Suppressor macrophage (primary cell): Measurements from ENCODE around the gene ZGRF1.
"Not testable (repeated sequence)": the region's sequence is repeated elsewhere in the genome, so short reads cannot be mapped to it uniquely, and the experiment has no call there.

ENCODE experiments used
- DNase-seq, 4 experiments: peaks; one replicate each; pipeline ENCODE4 v3.0.0-alpha.2; 2020 to 2022

ZGRF1 gene

DNA sequence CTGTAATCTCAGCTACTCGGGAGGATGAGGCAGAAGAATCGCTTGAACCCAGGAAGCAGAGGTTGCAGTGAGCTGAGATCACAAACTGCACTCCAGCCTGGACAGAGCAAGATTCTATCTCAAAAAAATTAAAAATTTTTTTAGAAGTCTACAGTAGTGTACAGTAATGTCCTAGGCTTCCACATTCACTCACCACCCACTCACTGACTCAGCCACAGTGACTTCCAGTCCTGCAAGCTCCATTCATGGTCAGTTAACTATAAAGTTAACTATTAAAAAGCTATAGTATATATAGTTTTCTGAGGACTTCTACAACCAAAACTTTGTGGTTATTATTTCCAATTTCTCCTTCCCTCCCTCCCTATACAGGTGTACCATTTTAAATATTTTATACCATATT, 86.0 kb downstream of the ZGRF1 start:
- peak; percentile 18 to 55 (median 55) for DNase-seq

DNA sequence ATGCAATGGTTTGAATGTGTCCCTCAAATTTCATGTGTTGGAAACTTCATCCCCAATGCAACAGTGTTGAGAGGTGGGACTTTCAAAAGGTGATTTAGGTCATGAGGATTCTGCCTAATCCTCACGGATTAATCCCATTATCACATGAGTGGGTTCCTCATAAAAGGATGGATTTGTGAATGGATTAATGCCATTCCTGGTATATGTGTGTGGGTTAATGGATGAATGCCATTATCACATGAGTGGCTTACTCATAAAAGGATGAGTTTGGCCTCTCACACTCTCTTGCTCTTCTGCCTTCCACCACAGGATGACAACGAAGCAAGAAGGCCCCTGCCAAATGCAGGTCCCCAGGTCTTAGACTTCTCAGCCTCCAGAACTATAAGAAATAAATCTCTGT, 90.2 kb downstream of the ZGRF1 start:
- DNase-seq = no peak

DNA sequence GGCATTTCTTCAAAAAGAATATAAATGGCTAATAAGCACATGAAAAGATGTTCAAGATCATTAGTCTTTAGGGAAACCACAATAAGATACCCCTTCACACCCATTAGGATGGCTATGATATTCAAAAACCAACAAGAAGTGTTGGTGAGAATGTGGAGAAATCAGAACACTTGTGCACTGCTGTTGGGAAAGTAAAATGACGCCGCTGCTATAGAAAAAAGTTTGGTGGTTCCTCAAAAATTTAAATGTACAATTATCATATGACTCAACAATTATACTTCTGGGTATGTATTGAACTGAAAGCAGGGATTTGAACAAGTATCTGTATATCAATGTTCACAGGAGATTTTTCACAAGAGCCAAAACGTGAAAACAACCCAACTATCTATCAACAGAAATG, 91.4 kb downstream of the ZGRF1 start:
- DNase-seq = peak; percentile 10 to 46 (median 36)

DNA sequence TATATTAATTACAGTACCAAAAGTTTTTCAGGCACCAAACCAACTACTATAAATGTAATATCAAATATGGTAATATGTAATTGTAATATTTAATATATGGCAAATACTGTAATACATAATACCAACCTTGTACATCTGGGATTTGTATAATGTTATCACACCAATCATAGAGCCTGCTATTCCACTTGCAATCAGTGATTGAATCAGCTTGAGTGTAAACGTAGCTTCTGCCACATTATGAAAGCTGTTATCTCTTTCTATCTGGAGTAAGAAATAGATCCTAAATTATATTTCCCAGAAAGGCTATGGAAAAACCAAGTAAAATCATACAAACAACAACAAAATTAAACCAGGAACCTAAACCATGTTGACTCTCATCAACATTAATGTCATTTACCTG, 96.0 kb downstream of the ZGRF1 start:
- DNase-seq = no peak

DNA sequence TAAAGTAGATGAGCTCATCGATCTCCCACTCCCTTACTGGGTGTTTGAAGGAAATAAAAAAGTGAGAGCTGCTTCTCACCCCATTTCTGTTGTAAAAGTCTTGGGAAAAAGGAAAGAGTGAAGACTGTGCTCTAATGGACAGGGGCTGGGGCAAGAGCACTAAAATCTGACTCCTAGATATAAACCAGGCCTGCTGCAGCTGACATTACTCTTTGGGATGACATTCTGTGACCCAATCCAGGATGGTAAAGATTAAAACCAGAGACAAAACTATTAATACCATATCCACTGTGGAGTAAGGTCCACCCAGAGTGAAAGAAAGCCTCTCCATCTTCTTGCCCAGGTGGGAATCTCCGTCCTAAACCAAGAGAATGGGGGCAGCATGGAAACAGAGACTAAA, 100.6 kb downstream of the ZGRF1 start:
- no peak for DNase-seq

DNA sequence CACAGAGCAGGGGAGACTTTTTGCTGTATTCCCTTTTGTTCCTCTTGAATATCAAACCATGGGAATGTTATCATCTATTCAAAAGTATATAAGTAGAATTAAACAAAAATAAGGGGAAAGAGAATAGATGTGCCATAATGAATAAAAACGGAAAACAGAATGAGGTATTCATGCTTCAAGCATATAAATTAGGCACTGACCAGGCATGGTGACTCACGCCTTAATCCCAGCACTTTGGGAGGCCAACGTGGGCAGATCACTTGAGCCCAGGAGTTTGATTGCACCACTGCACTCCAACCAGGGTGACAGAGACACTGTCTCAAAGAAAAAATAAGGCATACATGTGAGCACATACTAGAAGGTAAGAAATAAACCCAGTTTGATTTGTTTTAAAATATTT, 104.4 kb downstream of the ZGRF1 start:
- peak in 1 of 4 experiments; percentile 24 for DNase-seq

DNA sequence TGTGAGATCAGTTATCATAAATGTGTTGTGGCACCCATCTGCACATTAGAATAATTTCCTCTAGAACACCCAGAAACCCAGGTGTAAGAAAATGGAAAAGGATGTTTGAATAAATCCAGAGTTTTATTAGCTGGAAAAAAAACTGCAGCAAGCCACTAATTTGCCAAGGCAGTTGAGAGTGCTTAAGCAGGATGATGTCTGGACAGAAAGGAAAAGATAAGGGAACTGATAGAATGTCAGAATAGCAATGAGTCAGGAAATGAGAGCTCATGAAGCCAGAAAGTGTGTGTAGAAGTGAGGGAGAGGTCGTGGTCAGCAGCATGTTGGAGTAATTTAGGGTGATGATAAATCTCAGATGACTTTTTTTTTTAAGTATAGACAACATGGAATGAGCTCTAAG, 105.6 kb downstream of the ZGRF1 start:
- DNase-seq = no peak

DNA sequence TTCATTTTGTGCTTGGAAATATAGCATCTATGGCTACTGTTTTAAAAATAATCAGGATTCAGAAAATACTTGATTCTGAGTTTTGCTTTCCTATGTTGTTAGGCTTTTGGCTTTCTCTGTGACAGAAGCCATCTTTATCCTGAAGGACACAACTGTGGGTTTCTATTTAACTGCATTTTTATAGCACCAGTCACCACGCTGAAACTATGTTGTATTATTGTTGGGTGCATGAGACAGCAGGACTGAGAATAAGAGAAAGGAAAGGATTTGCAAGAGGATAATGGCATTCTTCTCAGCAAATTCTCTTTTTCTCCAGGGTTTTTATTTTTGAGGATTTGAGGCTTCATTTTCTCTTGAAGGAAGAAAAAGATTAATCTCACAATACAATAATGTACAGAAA, 110.6 kb downstream of the ZGRF1 start:
- DNase-seq = no peak

DNA sequence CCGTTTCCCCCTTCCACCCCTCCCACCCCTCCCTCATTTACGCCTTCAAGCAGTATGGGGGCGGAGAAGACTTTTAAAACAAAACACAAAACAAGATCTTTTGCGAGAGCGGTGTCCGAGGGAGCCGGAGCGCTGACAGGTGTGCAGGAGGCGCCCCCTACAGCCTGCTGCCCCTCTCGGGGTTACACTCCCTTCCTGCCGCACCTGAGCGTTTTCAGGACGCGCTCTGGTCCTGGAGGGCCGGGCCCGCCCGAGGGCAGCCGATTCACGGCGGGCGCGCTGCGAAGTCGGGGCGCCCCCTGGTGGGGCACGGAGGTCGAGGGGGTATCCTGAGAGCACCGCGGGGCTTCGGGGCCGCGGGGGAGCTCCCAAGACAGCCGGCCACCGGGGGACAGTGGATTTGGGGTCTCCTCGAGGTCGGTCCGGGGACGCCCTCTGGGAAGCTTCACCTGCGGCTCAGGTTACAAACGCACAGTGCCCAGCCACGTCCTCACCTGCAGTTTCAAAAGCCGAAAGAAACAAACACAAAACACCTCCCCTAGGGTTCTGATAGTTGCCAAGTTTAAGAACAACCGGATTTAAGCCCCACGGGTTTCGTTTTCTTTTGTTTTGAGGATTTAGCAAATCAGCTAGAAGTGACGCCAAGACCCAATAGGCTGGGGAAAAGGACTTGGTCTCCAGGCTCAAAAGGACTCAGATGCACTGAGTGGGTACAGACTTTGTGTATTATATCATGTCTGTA, 112.8 kb downstream of the ZGRF1 start:
- DNase-seq = peak; percentile 63 to 89 (median 78)

DNA sequence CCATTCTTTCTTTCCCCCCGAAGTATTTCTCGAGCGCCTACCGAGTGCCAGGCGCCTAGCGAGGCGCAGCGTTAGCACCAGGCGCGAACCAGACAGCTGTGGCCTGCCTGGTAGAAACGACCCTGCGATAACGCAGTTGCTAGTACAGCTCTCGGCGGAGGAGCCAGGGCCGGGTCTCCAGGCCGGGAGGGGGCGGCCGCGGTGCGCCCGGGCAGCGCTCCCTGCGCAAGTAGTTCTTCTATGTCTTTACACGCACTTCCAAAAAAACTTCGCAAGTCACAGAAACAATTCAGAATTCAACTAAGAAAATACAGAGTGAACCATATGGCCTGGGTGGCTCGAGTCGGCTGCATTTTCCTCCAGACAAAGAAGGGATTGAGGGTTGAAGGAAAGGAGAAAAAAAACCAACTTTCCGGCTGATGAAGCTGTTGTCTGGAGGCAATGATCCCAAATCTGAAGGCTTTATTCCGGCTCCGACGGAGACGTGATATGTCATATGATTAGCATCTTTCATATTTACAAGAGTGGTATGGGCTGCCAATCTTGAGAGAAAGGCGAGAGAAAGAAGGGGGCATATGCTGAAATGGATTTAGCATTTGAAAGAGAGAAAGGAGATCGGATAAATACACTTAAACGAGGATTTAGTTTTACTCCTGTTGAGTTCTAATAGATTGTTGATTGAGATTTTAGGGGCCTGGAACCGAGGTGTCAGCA, 113.5 kb downstream of the ZGRF1 start:
- DNase-seq = peak in 3 of 4 experiments; percentile 48 to 69 (median 62)

DNA sequence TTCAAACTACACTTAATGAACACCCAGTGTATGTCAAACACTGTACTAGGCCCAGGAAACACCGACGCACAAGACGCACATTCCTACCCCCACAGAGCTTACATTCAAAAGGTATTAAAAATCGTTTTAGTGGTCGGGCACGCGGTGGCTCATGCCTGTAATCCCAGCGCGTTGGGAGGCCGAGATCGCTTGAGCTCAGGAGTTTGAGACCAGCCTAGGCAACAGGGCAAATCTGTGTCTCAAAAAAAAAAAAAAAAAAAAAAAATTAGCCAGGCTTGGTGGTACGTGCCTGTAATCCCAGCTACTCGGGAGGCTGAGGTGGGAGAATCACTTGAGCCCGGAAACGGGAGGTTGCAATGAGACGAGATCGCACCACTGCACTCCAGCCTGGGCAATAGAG, 114.3 kb downstream of the ZGRF1 start:
- not testable (repeated sequence) for DNase-seq

DNA sequence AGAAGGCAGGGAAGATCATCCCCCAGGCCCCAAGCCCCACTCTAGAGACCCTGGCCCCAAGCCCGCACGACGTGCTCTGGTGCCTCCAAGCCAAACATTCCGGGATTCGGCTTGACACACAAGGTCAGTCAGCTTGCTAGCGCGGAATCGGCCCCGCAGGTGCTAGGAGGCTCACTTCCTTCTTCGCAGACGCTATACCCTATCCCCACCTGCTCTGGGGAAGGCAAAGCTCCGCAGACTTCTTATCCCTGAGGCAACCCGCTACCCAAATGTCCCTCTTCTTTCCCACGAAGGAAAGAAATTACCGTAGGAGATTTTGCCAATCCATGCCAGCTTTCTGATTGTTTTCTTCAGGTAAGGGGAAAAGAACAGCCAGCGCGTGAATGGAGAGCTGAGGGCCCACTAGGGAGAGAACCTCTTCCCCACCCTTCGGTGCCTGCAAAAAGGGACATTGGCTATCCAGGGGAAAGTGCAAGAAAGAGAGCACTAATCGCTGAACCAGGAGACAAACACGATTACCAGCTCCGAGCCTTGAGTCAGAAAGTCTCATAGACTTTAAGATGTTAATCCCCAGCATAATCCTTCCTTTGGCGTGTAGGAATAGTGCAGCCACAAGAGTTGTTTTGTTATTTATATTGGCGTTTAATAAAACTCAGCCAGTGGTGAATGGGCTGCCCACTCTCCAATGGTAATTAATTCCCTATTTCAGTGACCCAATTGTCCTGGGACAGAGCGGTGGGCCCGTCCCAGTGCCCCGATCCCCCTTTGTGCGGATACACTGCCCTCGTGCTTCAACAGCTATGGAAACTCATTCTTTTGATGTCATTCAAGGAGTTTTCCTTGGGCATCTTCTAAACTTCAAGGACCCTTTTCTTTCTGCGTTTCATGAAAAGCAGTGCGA, 115.3 kb downstream of the ZGRF1 start:
- DNase-seq = no peak

DNA sequence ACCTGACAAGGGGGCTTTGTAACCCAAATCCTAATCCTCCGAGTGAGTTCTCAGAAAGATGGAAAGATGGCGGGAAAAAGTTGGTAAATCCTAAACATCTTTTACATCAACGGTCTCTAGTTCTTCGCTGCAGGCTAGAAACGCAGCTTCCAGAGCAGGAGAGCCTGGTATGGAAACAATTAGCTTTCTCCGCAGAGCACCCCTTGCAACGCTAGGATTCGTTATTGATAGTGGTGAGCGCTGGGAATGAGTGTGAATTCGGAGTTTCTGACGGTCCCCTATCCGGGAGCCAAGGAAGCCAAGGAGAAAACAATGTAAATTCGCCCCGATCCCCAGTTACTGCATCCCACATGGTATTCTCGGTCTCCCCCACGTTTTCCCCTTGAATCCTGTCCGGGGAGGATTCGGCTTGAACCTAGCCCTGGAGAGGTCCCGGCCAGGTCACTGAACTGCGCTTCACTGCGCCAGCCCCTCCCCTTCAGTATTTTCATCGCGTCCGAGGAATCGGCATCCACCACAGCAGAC, 116.0 kb downstream of the ZGRF1 start:
- no peak for DNase-seq

DNA sequence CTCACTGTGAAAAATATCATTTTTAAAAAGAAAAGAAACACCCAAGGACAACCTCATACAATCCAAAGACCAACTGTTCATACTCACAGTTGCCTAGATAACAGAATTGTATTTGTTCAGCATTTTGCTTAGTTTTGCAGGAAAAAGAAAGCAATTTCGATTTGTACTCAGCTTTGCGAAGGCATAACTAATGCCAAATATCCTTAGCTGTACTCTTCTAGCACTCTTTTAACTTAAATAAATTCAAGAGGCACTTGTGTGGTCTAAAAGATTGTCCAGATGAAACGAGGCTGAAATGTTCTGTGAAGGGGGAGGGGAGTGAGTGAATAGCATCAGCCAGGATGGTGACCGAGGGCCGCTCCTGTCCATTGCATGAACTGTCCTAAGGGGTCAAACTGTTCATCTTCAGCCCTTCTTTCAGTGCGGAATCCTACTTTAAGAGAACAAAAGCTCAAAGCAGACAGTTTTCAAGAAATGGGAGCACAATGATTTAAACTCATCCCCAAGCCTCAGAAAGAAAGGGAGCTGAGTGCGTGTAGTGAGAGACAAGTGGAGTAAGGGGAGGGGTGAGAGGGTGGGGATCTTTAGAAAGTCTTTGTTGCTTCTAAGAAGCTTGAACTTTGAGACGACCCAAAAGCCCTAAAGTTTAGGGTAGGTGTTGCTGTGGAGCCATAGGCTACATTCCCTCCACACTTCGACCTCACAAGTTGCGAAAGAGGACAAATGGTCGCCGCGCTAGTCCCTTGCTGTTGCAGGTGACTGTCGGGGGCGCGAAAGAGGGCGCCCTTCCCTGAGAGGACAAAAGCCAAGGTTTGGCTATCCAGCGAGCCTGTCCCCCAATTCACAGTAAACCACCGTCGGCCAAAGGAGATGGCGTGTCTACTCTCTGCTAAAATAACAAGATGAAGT, 116.8 kb downstream of the ZGRF1 start:
- no peak for DNase-seq

DNA sequence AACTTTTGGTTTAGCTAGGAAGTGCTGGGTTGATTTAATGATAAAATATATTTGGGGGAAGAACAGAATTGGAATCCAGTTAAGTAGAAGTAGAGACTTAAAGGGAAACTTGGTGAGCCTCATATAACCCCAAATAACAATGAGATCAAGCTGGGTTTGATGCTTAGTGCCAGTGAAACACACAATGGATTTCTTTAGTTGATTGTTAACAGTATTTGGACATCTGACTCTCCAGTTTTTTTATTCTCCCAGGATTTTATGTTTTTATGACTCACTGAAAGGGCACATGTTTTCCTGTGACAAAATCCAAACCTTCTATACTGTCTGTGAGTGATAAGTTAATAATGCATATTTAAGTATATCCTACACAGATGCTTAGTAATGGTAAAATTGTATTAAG, 118.0 kb downstream of the ZGRF1 start:
- DNase-seq = no peak

DNA sequence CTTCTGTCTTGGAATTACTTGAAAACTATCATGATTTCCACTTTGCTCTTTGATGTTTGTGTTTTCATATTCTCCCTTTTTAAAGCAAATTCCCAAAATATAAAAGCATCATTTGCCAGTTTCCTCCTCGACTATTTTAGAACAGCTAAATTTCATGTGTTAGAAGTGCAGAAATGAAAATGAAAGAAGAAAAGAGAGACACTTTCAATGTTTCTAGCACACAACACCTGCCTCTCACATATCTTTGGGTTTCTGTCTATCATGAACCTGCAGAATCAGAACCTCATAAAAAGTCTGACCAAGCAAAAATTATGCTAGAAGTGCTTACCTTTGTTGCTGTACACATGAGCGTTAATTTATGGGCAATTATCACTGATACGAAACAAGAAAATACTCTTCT, 118.8 kb downstream of the ZGRF1 start:
- no peak for DNase-seq

DNA sequence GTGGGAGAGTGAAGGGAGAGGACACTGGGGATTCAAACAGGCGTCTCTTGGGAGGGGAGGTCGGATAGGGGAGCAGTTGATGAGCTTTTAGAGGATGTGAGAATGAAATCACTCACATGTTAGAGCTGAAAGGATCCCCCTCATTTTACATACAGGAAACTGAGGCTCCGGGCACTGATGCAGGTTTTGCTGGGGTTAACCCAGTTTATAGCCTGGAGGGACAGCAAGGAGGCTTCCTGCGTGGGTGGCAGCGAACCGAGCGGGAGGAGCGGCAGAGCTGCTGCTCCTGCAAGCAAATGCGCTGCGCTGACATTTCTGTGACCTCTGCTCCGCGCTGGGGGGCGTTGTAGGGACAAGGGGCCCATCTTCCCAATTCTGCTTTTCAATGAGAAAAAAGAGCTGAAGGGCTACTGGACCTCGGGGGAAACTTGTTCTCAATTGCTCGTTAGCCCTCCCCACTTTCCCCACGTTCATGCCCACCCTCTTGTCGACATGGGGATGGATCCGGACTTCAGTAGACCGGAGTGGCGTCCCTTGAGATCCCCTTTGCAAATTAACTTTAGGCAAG, 119.6 kb downstream of the ZGRF1 start:
- DNase-seq = peak in 1 of 4 experiments; percentile 34

DNA sequence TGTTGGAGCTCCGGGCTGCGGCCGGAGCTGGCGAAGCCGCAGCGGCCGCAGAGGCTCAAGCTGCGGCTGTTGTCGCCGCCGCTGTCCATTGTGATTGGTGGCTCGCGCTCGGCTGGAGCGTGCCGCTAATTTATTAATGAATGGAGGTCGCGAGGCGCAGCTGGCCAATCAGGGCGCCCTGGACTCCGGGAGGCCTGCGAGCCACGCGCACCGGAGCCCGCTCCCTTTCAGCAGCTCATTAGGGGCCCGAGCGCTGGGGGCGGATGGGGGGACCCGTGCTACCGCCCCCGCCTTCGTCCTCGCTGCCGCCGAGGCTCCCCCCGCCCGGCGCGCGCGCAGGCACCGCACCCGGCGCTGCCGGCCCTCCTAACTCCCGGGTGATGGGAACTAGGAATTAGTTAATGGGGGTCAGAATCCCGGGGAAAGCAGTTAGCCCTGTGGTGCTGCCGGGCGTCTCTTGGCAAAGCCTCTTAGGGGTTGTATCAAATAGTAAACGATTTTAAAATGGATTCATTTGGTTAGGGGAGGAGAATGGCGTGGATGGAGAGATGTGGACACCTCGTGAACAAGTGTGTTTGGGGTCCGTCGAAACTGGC, 120.1 kb downstream of the ZGRF1 start:
- DNase-seq = peak in 1 of 4 experiments; percentile 35

DNA sequence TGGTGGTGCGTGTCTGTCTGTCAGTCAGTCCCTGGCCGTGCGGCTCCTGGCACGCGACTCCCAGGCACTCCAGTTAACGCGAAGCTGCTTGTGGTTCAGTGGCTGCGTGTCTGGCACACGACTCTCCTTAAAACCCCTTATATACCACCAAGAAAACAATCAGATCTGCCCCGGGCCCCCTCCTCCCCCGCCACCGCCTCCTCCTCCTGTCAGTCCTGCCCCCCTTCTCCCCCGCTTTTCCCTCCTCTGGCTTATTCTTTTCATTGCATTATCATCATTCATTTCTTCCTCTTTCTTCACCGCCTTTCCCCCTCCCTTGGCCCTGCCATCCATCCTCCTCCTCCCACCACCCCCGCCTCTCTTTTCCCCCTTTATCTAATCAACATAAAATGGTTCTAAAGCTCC, 120.6 kb downstream of the ZGRF1 start, which contains the start of gene NEUROG2:
TSS of gene NEUROG2 (minus strand) at position 115 of the 405 bp plus-strand sequence. CDS start 705 bp downstream, outside the sequence.
- DNase-seq = no peak

DNA sequence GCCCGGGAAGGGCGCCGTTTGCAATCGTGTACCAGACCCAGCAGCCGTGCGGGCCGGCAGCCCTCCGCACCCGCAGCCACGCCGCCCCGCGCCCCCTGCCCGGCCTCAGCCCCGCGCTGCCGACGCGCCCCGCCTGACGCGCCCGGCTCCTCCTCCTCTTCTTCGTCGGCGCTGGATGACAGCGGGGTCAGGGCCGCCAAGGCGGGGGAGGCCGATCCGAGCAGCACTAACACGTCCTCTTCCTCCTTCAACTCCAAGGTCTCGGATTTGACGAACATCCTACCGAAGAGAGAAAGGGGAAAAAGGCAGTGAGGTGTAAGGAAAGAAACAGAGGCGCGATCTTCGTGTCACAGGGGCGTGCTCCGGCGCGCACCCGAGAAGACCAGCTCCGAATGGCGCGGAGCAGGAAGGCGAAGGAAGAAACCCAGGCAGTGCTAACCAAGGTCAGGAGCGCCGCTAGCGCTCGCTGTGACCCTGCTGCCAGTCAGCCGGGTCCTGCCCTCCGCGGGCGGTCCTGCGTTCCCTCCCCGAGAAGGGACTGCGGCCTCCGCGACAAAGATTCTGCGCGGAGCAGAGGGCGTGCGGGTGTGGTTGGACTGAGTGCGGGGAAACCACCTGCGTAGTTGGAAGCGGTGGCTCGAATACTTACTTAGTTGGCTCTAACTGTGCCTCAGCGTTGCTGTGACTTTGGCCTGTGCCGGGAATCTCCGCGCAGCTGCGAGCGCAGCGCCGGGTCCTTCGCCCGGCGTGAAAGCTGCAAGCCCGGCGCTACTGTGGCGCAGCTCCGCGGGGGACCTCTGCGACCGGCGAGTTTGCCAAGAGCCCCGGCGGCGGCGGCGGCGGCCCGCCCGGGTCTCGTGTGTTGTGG, 121.3 kb downstream of the ZGRF1 start:
- peak; percentile 20 to 64 (median 51) for DNase-seq
